K562 (cell line): ENCODE results near the gene YPEL1. TPM values are rescaled to one million over a fixed set of nuclear protein-coding genes. Genes with fewer than 3 reads are reported as not detected.

Experiments used
- ATAC-seq: fragments of 200-7000 bp; cut with Tn5 transposase; 3 replicates; pipeline ENCODE4 v1.9.1; 2020; ENCODE audit warnings: moderate library complexity
- BruUV-seq: library from RNA; stranded (reverse); fragments of 400-500 nt; replicated peaks from 2 replicates; lab custom pipeline; 2021; lab: Mats Ljungman, UMichigan
- CTCF ChIA-PET: fragments of 300-600 bp; formaldehyde crosslinking; extraction: SDS; loops from one replicate; lab custom pipeline; 2021; ENCODE audit warnings: low intra/inter-chr PET ratio; lab: Yijun Ruan, JAX
- POLR2A ChIA-PET: fragments of 300-600, 350-650 bp; sonication (Branson Sonifier 250); formaldehyde crosslinking; extraction: SDS; loops from one replicate; lab custom pipeline; 2021; ENCODE audit warnings: antibody characterized with exemption, inconsistent platforms; lab: Yijun Ruan, JAX
- DNase-seq, 4 experiments: peaks; one replicate each; pipeline versions ENCODE4 v3.0.0 to v3.0.0-alpha.2; 2011 to 2018; ENCODE audit warnings: low spot score in 3 of 4, mixed read lengths in 3 of 4; ENCODE audit errors: extremely low read depth in 1 of 4
- FAIRE-seq: peaks from 2 replicates; lab custom pipeline; 2011; peaks lifted over from hg19 to GRCh38; lab: Jason Lieb, UNC
- H2AFZ ChIP-seq: 2 replicates; pipeline ENCODE4 v1.6.0; 2011; ENCODE audit warnings: low read depth, low read length, control low read depth, inconsistent platforms
- H3K27ac ChIP-seq: fragments of 200-600 bp; 3 replicates; pipeline ENCODE4 v1.8.0; 2011; ENCODE audit warnings: low read depth, mild to moderate bottlenecking, control low read depth, inconsistent platforms, low read length, moderate library complexity, mixed read lengths; ENCODE audit errors: extremely low read depth
- H3K27me3 ChIP-seq, 2 experiments: fragments of 300-600 bp in 1 of 2; 2 replicates in 1 of 2; 3 replicates in 1 of 2; pipeline versions ENCODE4 v1.6.0 to v1.8.0; 2011; ENCODE audit warnings: inconsistent platforms in 2 of 2, low read length in 2 of 2, mild to moderate bottlenecking in 1 of 2, mixed read lengths in 1 of 2, moderate library complexity in 1 of 2; ENCODE audit not compliant: control insufficient read depth in 2 of 2, insufficient read depth in 2 of 2
- H3K36me3 ChIP-seq: fragments of 300-600 bp; 3 replicates; pipeline ENCODE4 v1.8.0; 2011; ENCODE audit warnings: mild to moderate bottlenecking, low read length, inconsistent platforms; ENCODE audit not compliant: control insufficient read depth, insufficient read depth
- H3K4me1 ChIP-seq, 2 experiments: fragments of 200-600 bp in 1 of 2; replicated peaks in 1 of 2; 2 replicates in 1 of 2; 3 replicates in 1 of 2; pipeline versions ENCODE4 v1.5.1 to v1.8.0; 2011; ENCODE audit warnings: inconsistent platforms in 2 of 2, low read length in 2 of 2, mild to moderate bottlenecking in 1 of 2, mixed read lengths in 1 of 2, moderate library complexity in 1 of 2; ENCODE audit not compliant: control insufficient read depth in 2 of 2, insufficient read depth in 2 of 2
- H3K4me2 ChIP-seq: 2 replicates; pipeline ENCODE4 v1.6.1; 2011; ENCODE audit warnings: low read length, control low read depth, inconsistent platforms, mixed read lengths; ENCODE audit not compliant: insufficient read depth
- H3K4me3 ChIP-seq: fragments of 200-600 bp; sonication (generic), shearing (Covaris generic); 2 replicates; pipeline ENCODE4 v1.5.1; 2016; ENCODE audit warnings: control low read depth, inconsistent platforms
- H3K79me2 ChIP-seq: fragments of 200-600 bp; 3 replicates; pipeline ENCODE4 v1.8.0; 2011; ENCODE audit warnings: low read length, inconsistent platforms; ENCODE audit not compliant: control insufficient read depth, insufficient read depth
- H3K9ac ChIP-seq, 2 experiments: 2 replicates each; pipeline versions ENCODE4 v1.6.0 to v1.6.1; 2011; ENCODE audit warnings: low read depth in 2 of 2, low read length in 2 of 2, control low read depth in 1 of 2, inconsistent platforms in 1 of 2, mild to moderate bottlenecking in 1 of 2, mixed read lengths in 1 of 2; ENCODE audit not compliant: insufficient read depth in 1 of 2
- H3K9me1 ChIP-seq: one replicate; pipeline ENCODE4 v1.6.0; 2011; ENCODE audit warnings: inconsistent platforms, mild to moderate bottlenecking, low read length, moderate library complexity; ENCODE audit not compliant: control insufficient read depth, insufficient read depth
- H3K9me3 ChIP-seq: replicated peaks from 2 replicates; pipeline ENCODE4 v1.5.1; 2011; ENCODE audit warnings: low read depth, low read length, inconsistent platforms; ENCODE audit not compliant: control insufficient read depth, insufficient read depth
- H4K20me1 ChIP-seq: replicated peaks from 2 replicates; pipeline ENCODE4 v1.6.1; 2011; ENCODE audit warnings: low read length, inconsistent platforms, mixed read lengths; ENCODE audit not compliant: control insufficient read depth, insufficient read depth
- CBX8 ChIP-seq: fragments of 200-600 bp; sonication (generic); IDR thresholded peaks from 2 replicates; pipeline ENCODE4 v1.6.1; 2012; ENCODE audit warnings: borderline replicate concordance, mixed run types, low read depth, mild to moderate bottlenecking, moderate library complexity, mixed read lengths, low read length, control low read depth, inconsistent platforms; ENCODE audit not compliant: poor library complexity, severe bottlenecking; ENCODE audit errors: extremely low read depth
- E4F1 ChIP-seq: fragments of 250-450 bp; sonication (Bioruptor Pico); IDR thresholded peaks from 2 replicates; pipeline ENCODE4 v1.5.0; 2021; ENCODE audit warnings: mild to moderate bottlenecking, borderline replicate concordance
- FOXA1 ChIP-seq: fragments of 450-650 bp; IDR thresholded peaks from 2 replicates; pipeline ENCODE4 v1.6.1; 2016; ENCODE audit warnings: mild to moderate bottlenecking, borderline replicate concordance
- SETDB1 ChIP-seq: IDR thresholded peaks from one replicate; pipeline ENCODE4 v1.6.1; 2012; ENCODE audit warnings: low read length, control low read depth, inconsistent platforms
- ZNF124 ChIP-seq: sonication (generic); formaldehyde crosslinking; IDR thresholded peaks from 2 replicates; pipeline ENCODE4 v1.8.1; 2022; ENCODE audit warnings: missing genetic modification reagents
- ZNF232 ChIP-seq: sonication (generic); formaldehyde crosslinking; IDR thresholded peaks from 2 replicates; pipeline ENCODE4 v1.8.0; 2022; ENCODE audit warnings: mild to moderate bottlenecking, missing genetic modification reagents
- ZNF395 ChIP-seq: fragments of 200-800 bp; sonication (Bioruptor generic); IDR thresholded peaks from 2 replicates; pipeline ENCODE4 v1.6.1; 2017; ENCODE audit warnings: missing genetic modification characterization, missing compliant biosample characterization
- WGBS: fragments of 100-300 bp; shearing (Covaris generic); methylation state at CpG from one replicate; pipeline ENCODE4 v1.1.6; 2016; ENCODE audit warnings: low coverage, mixed read lengths; ENCODE audit not compliant: insufficient coverage; ENCODE audit errors: missing lambda C conversion rate; 5-methylcytosine and 5-hydroxymethylcytosine counted together
- in situ Hi-C: fragments of 300-500 bp; cut with MboI; formaldehyde crosslinking; loops from 4 replicates; pipeline ENCODE4 v1.15.0; 2018; ENCODE audit warnings: inconsistent platforms, mixed read lengths
- intact Hi-C: fragments of 100-400 bp; cut with micrococcal nuclease; formaldehyde crosslinking; loops from 2 replicates; pipeline ENCODE4 v1.14.2; 2022
- polyA plus RNA-seq, 8 experiments: library from polyadenylated mRNA; depleted of rRNA in 4 of 8; stranded (reverse) in 5 of 8; unstranded in 3 of 8; fragments of >200 nt; fragmentation: Nextera tagmentation in 2 of 8; fragmentation: Illumina TruSeq in 1 of 8; extraction: Ambion mirVana in 2 of 8; extraction: Trizol in 1 of 8; gene quantifications; 2 replicates each; pipeline versions ENCODE4 v1.2.1 to v1.2.3, GENCODE V29; 2011 to 2014; ENCODE audit warnings: inconsistent platforms in 1 of 8, missing spikeins in 1 of 8
- total RNA-seq, 7 experiments: library from RNA; depleted of rRNA in 6 of 7; stranded (reverse); fragments of >200 nt in 6 of 7; fragmentation: Illumina TruSeq in 2 of 7; extraction: Trizol in 2 of 7; gene quantifications; 2 replicates each; pipeline versions ENCODE4 v1.2.1 to v1.2.3, GENCODE V29; 2011 to 2021; ENCODE audit warnings: low replicate concordance in 1 of 7

The YPEL1 gene
- total and polyA plus RNA-seq, 9 of the 15 experiments (the other 6 are each of a cell fraction or from before 2014, with no cell fraction given) = 0.07 to 2.2 (median 0.46) TPM

DNA sequence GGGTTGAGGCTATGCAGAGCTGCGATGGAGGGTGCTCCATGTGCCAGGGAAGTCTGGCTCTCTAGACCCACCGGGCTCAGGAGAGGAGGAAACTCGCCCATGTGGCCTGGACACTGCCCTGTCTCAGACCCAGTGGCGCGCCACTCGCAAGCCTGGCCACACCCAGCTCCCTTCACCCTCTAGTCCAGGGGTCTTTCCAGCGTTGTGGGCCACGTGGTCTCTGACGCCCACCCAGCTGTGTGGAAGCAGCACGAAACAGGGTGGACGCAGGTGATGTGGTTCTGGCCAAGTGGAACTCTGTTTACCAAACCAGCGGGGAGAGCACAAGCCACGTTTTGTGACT lies 41.6 kb downstream of the YPEL1 start:
- H3K4me3 ChIP-seq = no peak overlapping the region
- no TSS peak for BruUV-seq
- in situ Hi-C loops (no loop called here), intact Hi-C loops (no loop called here)
- ATAC-seq (no peak), FAIRE-seq (no peak), DNase-seq (peak in 1 of 4 experiments; percentile 55)
- peaks cover 77% of the 10 kb centered on the region for H3K36me3 ChIP-seq
- H3K4me2 ChIP-seq = no peak overlapping the region
- H3K9me1 ChIP-seq = peaks cover 3% of the 10 kb centered on the region
- TF ChIP-seq CBX8 (no peak), SETDB1 (peak; percentile 54), E4F1 (CRISPR knock-in tag) (no peak), ZNF124 (0 out of 2 replicates have a peak, but pooled peaks have one; percentile 57), ZNF232 (CRISPR knock-in tag) (no peak), FOXA1 (no peak), ZNF395 (CRISPR knock-in tag) (0 out of 2 replicates have a peak, but pooled peaks have one; percentile 28)
- H3K79me2 ChIP-seq = no peaks in the 10 kb centered on the region
- peaks cover 7% of the 10 kb centered on the region for H4K20me1 ChIP-seq
- no peak overlapping the region for H3K27ac ChIP-seq
- WGBS = 92% methylated on average over 13 of the region's 13 CpGs
- POLR2A ChIA-PET = interaction anchor here (0.5 to 8.5 kb wide), 13 partner anchors 8 to 248 kb away, joined by 3 to 52 read pairs (median 3); partner anchors contain the start of gene CCDC116
- H3K27me3 ChIP-seq = no peaks in the 10 kb centered on the region
- no peaks in the 10 kb centered on the region for H3K9me3 ChIP-seq
- H3K9ac ChIP-seq = peak overlapping the region in 1 of 2 experiments; percentile 47; a peak in 2 of 4 replicates
- H2AFZ ChIP-seq = no peak overlapping the region
- CTCF ChIA-PET = interaction anchor here (0.7 kb wide), 1 partner anchor 47 kb away, joined by 6 read pairs; no protein-coding TSS in a partner anchor
- peaks cover 0 to 45% of the 10 kb centered on the region in 2 experiments; a peak in 2 of 5 replicates for H3K4me1 ChIP-seq
